ENCODE measurements around the gene RGP1.
A peak's percentile ranks its signal among the peaks of the same experiment; 100 is the strongest.

The RGP1 gene, protein sequence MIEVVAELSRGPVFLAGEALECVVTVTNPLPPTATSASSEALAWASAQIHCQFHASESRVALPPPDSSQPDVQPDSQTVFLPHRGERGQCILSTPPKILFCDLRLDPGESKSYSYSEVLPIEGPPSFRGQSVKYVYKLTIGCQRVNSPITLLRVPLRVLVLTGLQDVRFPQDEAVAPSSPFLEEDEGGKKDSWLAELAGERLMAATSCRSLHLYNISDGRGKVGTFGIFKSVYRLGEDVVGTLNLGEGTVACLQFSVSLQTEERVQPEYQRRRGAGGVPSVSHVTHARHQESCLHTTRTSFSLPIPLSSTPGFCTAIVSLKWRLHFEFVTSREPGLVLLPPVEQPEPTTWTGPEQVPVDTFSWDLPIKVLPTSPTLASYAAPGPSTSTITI

GRCh38 chr9:35748858-35749514 is at the start of gene RGP1, which contains the start of gene GBA2:
RGP1 (plus strand) TSS chr9:35749287; CDS start chr9:35749756, 469 bp downstream.
GBA2 (minus strand) TSS chr9:35749228; CDS start chr9:35748704, 524 bp downstream.
- DNase-seq (ENCODE audit: low read depth, low spot score): peak; percentile 90

GRCh38 chr9:35700031-35700430 is 49.1 kb upstream of the RGP1 start:
- DNase-seq (ENCODE audit: low read depth, low spot score): no peak

DNA sequence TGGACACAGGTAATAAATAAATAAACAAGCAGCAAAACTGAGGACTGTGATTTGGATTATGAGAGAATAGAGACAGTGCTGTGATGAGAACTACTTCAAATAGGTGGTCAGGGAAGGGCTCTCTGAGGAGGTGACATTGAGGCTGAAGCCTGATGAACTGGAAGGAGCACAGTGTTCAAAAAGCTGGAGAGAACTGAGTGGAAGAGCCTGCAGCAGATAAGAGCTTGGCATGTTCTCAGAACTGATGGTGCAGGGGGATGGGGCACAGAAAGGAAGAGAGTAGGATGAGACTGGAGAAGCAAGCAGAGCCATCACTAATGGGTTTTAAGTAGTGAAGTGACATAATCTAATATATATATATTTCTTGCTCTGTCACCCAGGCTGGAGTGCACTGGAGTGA is 48.1 kb upstream of the RGP1 start:
- no peak for DNase-seq (ENCODE audit: low read depth, low spot score)

DNA sequence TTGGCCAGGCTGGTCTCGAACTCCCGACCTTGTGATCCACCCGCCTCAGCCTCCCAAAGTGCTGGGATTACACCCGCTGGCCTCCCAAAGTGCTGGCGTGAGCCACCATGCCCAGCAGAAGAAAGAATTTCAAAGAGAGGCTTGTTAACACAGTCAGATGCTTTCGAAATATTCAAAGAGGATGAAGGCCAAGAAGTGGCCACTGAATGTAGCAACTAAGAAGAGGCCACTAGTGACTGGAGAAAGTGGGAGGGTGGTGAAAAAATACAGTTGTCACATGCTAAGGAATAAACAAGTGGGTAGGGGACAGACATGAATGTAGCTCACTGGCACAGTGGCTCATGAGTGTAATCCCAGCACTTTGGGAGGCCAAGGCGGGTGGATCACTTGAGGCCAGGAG is 46.4 kb upstream of the RGP1 start:
- DNase-seq (ENCODE audit: low read depth, low spot score): no peak

DNA sequence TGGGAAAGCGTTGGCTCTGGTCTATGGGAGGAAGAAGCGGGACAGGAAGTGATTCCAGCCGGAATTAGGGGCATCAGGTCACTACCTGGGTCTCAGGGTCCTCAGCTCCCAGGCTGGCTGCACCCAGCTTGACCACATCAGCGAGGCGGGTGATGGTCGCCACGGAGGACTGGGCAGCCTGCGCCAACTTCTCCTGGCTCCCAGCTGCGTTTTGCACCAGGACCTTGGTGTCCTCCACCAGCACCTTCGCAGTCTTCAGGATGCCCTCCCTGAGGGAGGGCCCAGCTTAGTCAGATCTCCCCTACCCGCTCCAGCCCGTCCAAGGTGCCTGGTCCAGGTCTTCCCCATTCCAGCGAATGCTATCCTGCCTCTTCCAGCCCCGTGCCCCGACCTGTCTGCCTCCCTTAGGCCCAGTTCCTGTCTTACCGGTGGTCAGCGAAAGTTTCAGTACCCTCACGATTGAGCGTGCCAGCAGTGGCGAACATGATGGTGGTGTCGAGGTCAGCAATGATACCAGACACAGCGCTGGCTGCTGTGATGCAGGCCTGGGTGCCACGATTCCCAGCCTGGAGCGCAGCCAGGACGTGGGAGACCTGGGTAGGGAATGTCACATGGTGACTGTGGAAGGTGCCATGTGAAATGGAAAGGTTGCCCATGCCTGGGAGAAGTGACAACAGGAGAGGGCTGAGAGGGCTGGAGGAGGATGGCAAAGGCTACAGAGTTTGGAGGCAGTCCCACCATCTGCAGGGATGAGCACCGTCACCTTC is 45.0 kb upstream of the RGP1 start:
- no peak for DNase-seq (ENCODE audit: low read depth, low spot score)

- no peak for DNase-seq (ENCODE audit: low read depth, low spot score)
Measured at GRCh38 chr9:35705372-35705771, 43.7 kb upstream of the RGP1 start.

GRCh38 chr9:35705836-35706430 is 43.2 kb upstream of the RGP1 start:
- DNase-seq (ENCODE audit: low read depth, low spot score): no peak

GRCh38 chr9:35706951-35707350 is 42.1 kb upstream of the RGP1 start:
- no peak for DNase-seq (ENCODE audit: low read depth, low spot score)

- no peak for DNase-seq (ENCODE audit: low read depth, low spot score)
Measured at GRCh38 chr9:35708146-35708545, 40.9 kb upstream of the RGP1 start.

DNA sequence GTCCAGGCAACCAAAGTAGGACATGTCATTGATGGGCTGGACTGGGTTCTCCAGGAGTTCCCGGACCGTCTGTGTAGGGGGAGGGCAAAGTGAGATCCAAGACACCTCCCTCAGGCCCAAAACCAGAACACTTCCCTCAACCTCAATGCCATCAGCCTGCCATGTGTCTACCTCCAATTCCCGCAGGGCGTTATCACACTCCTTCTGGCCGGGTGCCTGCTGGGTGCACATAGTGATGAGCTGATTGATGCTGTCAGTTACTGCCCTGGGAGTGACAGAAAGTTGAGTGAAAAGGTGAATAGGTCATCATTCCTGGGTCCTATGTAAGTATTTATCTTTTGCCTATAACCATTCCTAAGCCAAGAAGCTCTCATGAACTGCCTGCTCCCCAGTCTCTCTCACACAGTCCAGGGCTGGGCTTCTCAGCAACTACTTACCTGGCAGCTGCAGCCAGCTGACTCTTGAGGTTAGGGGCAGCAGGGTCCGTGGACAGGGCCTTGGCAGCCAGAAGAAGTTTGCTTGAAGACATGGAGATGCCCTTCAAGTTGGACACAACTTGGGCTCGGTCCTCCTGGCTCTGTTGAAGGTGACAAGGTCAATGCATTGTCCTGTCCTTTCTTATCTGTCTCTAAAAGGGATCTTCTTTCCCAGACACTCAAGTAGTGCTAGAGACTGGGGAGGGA is 38.1 kb upstream of the RGP1 start:
- no peak for DNase-seq (ENCODE audit: low read depth, low spot score)

DNA sequence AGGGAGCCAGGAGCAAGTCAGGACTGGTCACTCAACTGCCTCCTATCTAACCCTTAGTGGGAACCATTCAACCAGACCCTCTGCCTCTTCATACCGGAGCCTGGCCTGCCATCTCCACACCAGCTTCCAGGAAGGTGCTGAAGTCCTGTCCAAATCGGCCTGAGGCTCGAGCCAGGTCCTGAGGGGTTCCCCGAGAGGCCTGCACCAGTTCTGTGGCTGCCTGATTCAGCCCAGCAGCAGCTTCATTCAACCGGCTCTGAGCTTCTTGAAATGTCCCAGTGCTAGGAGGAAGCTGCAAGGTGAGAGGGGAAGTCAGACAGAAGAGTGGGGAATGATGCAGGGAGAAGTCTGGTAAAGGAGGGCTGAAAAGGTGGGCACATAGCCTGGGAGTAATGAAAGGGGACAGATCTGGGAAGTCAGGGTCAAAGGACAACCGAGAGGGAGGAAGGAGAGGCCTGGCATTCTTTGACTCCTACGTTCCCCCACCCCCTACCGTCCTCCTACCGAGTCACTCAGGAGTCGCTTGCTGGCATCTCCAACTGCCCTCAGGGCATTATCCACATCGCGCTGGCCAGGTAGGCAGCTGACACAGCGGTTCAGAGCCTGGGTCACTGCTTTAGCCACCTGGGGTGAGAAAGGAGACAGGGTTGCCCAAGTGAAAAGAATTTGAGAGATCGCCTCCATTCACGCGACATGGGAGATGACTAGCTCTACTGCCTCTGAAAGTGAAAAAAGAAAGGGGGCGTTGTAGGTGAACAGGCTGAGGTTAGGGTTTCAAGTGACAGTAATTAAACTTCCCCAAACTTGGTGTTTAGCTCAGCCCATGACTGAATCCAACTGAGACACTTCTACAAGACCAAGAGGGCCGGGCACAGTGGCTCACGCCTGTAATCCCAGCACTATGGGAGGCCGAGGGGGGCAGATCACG is 37.3 kb upstream of the RGP1 start:
- no peak for DNase-seq (ENCODE audit: low read depth, low spot score)

DNA sequence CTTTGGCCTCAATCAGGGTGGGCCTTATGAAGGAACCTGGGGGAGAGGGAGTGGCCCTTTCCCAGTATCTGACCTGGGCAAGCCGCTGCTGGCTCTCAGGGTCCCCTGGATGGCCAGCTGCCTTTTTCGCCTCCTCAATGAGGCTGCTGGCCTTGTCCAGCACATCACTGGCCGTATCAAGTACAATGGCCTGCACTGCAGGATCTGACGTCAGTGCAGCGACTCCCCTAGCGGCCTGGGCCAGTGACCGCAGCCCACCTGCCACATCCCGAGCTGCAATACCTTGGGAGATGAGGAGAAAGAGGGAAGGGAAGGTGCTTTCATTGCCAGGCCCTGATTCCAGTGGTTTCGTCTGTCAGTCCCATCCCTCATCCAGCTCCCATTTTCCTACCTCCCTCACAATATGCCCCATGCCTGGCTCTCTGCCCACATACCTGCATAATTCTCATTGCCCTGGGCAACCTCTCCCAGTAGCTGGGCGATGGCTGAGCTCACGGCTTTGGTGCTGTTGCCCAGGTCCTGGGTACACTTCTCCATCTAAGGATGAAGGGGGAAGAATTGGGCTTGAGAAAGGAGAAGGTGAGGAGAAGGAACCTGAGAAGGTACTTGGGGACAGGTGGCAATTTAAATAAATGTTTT is 36.2 kb upstream of the RGP1 start:
- DNase-seq (ENCODE audit: low read depth, low spot score): peak; percentile 58

- no peak for DNase-seq (ENCODE audit: low read depth, low spot score)
Measured at GRCh38 chr9:35713578-35713977, 35.5 kb upstream of the RGP1 start.

DNA sequence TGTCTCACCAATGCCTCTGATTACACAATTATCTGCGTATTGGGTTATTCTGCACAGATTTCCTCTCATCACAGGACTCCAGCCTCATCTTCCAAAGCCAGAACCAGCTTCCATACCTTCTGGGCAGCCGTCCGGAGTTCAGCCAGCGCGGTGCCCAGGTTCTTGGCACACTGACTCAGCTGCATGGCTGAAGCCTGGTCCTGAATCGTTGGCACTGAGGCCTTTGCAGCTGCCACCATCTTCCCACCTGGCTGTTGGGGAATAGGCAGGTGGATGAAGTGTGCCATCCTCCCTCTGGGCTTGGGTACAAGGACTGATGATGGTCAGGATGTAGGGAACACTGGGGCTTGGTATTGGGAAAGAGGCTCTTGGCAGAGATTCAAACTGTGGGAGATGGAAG is 35.0 kb upstream of the RGP1 start:
- no peak for DNase-seq (ENCODE audit: low read depth, low spot score)

GRCh38 chr9:35714579-35715252 is 34.4 kb upstream of the RGP1 start:
- DNase-seq (ENCODE audit: low read depth, low spot score): no peak

- DNase-seq (ENCODE audit: low read depth, low spot score): peak; percentile 17
Measured at GRCh38 chr9:35716230-35716629, 32.9 kb upstream of the RGP1 start.

GRCh38 chr9:35717132-35717870 is 31.8 kb upstream of the RGP1 start:
- no peak for DNase-seq (ENCODE audit: low read depth, low spot score)

DNA sequence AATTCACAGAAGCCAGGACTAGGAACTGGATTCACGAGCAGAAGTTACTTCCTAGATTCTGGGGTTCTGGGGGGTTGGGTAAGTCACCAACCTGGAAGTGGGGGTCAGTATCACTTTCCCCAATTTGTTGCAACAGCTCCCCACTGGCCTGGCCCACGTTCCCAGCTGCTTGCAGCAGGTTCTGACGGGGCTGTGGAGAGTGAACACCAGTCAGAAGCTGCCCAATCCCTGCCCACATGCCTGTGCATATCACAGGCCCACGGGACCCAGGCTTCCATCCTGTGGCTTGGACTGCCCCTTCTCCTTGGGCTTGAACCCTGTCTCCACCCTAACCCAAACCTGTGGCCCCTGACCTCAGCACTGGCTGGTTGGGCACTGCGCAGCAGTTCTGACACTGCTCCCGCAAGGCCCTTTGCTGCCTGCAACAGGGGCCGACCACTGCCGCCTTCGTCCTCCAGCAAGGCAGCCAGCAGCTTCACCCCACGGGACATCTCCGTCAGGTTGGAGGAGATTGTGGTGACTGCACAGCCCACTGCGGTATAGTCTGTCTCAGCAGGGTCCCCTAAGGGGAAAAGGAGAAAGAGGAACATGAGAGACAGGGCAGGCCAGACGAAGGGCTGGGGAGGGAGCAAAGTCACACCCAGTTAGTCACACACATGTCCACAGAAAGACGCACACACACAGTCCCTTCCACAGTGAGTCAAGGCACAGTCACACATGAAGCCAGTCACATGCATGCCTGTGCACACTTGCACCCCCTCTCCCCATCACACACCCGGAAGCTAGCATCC is 30.2 kb upstream of the RGP1 start:
- DNase-seq (ENCODE audit: low read depth, low spot score): no peak

Data from astrocyte of the hippocampus (primary cell).